Measurements from ENCODE around the gene SELENOI.
"Not testable (repeated sequence)": the region's sequence is repeated elsewhere in the genome, so short reads cannot be mapped to it uniquely, and the experiment has no call there.

The SELENOI gene, protein sequence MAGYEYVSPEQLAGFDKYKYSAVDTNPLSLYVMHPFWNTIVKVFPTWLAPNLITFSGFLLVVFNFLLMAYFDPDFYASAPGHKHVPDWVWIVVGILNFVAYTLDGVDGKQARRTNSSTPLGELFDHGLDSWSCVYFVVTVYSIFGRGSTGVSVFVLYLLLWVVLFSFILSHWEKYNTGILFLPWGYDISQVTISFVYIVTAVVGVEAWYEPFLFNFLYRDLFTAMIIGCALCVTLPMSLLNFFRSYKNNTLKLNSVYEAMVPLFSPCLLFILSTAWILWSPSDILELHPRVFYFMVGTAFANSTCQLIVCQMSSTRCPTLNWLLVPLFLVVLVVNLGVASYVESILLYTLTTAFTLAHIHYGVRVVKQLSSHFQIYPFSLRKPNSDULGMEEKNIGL

GRCh38 chr2:26345545-26346453 is at the start of gene SELENOI:
Gene SELENOI (plus strand): TSS chr2:26346143. CDS start chr2:26346233, 90 bp downstream.
- DNase-seq, result peak; percentile 98

GRCh38 chr2:26297061-26297460 is 48.9 kb upstream of the SELENOI start:
- no peak for DNase-seq

DNA sequence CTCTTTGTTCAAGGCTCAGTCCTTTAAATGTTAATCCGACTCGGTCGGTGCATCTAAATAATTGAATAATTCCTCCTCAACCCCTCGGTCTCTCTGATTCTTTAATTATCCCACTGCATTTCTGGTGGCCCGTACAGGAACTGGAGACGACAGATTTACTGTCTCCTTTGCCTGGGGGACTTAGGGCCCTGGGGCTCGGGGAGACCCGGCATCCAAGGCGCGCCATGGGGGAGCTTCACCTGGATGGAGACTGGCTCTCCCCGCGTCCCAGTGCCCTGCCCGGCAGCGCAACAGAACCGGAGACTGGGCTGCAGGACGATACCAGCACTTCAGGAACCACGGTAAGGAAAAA is 47.7 kb upstream of the SELENOI start:
- DNase-seq, result no peak

GRCh38 chr2:26298638-26299393 is 47.1 kb upstream of the SELENOI start:
- DNase-seq, result no peak

GRCh38 chr2:26299471-26300101 is 46.4 kb upstream of the SELENOI start:
- no peak for DNase-seq

GRCh38 chr2:26300234-26300925 is 45.6 kb upstream of the SELENOI start:
- no peak for DNase-seq

DNA sequence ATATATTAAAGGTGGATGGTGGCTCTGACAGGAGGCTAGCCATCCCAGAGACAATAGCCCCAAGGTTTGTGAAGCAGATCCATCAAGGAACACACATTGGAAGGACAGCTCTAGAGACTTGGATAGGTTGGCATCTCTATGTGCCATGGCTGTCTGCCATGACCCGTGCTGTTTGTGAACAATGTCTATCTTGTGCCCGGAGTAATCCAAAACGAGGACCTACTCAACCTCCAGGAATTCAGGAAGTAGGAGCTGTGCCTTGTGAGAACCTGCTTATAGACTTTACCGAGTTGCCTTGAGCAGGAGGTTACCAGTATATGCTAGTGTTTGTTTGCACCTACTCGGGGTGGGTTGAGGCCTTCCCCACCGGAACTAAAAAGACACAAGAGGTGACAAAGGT is 43.1 kb upstream of the SELENOI start:
- no peak for DNase-seq

- not testable (repeated sequence) for DNase-seq
Measured at GRCh38 chr2:26305094-26305493, 40.8 kb upstream of the SELENOI start.

DNA sequence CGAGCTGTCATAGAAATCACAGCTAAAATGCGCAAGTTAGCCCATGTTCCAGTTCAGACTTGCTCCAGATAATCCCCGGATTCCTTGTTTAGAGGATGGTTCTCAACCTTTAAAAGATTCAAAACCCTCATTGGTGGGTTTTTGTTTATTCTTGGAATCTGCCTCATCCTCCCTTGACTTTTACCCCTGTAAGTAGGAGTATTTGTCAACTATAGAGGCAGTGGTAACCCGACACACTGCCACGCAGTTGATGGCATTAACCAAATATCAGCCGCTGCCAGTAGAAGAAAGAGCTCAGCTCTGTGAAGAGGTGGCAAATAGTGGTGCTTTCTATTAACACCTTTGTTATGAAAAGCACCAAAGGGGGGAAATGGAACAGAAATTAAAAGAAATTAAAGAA is 40.4 kb upstream of the SELENOI start:
- DNase-seq, result peak; percentile 2

DNA sequence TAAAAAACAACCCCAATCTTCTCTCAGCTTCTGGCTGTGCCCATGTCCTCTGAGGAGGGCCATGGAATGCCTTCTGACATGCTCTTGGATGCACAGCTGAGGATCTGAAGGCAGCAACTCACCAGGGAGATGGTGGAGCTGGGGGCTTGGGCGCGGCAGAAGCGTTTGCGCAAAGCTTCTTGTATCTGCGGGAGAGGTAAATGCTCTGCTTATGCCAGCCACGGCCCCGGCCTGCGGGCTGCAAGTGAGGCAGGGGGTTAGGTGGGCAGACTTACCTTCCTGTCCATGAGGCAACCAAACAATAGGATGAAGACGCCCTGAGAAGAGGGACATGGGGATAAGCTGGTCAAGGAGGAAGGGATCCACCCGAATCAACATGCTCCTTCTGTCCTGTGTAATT is 36.0 kb upstream of the SELENOI start:
- no peak for DNase-seq

DNA sequence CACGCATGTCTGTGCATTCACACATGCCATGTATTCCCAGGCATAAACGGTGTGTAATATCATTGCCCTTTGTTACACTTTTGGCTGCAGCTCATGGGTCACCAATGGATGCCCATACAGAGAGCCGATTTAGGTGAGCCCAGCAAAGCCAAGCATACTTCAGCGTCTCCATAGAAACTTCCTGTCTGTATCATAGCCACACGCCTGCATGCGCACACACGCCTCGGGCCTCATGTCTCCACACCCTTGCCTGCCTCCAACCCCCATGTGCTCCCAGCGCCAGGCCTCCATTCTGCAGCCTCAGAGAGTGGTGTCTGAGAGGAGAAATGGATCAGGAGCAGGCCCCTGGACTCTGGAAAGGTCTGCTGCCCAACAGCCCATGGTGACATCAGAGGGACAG is 33.5 kb upstream of the SELENOI start:
- no peak for DNase-seq

DNA sequence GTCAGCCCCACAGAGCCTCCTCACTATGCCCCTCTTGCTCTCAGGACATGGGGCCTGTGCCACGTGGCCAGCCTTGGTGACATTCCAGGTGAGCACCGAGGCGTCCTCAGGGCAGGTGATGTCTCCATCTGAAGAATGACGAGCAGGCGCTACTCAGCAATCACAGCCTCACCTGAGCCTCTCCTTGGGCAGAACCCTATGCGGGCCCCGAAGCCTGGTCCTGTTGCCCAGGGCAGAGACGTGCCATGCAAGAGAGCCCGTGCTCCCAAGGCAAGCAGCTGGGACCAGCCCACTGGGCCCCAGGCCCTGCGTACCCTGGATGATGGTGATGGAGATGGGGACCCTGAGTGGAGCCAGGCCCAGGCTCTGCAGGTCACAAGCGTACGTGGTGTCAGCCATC is 32.5 kb upstream of the SELENOI start:
- no peak for DNase-seq

DNA sequence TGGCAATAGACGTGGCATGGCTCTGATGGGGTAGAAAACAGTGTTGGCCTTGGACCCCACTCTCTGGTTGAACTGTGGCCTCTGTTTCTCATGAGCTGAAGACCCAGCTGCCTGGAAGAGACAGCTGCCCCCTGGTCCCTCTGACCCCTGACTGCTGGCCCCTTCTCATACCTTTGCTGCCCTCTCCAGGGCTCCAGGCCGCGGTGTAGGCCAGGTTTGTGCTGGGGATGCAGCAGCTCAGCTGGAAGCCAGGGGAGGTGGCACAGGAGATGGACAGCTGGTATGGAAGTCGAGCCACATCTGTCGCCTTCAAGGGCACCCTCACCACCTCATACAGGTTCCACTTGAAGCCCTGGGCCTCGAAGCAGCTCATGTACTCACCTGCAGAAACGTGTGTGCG is 31.7 kb upstream of the SELENOI start:
- no peak for DNase-seq

- no peak for DNase-seq
Measured at GRCh38 chr2:26316041-26316440, 29.9 kb upstream of the SELENOI start.

- DNase-seq, result no peak
Measured at GRCh38 chr2:26316845-26317244, 29.1 kb upstream of the SELENOI start.

DNA sequence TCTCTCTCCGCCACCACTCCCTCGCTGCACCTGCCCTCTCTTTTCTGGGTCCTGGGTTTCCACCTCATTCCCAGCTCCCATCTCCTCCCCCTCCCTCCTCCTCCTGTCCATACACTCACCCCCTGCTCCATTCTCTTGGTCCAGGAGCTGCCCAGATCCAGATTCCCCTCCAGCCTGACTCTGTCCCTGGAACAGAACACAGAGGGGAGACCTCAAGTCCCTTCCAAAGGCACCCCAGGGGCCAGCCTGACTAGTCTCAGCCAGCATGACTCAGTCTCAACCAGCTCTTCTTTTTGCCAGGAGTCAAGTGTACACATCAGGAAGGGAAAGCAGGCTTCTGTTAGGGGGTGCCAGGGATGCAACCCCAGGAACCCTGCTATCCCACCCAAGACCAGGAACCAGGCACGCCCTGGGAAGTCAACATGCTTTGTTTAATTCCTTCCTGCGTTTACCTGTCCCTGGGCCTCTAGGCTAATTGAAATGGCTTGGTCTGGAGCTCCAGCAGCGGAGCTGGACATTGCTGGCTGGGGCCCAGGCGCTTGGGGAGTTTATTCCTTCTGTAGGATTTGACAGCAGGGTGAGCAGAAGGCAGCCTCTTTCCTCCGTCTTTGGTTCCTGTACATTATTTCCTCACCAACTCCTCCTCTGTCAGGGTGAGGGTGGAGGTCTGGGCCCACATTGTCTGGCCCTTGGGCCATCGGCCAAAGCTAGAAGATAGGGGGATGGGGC is 28.4 kb upstream of the SELENOI start:
- no peak for DNase-seq

DNA sequence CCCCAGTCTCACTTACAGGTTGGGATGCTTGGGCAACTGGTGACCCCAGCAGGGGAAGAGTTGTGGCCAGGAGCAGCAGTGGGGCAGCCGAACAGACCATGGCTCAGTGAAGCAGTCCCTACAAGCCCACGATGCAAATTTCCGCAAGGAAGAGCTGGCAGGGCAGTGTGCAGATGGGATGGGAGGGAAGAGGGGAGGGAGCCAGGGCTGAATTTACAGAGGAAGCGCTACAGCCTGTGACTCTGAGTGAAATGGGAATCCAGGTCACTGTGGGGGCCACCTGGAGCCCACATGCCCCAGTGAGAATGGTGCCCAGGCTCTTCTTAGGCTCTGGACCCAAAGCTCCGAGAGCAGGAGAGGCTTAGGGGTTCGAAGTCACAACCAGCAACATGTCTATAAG is 27.0 kb upstream of the SELENOI start:
- no peak for DNase-seq

- DNase-seq, result not testable (repeated sequence)
Measured at GRCh38 chr2:26324479-26324878, 21.5 kb upstream of the SELENOI start.

- DNase-seq, result no peak
Measured at GRCh38 chr2:26324903-26325302, 21.0 kb upstream of the SELENOI start.

DNA sequence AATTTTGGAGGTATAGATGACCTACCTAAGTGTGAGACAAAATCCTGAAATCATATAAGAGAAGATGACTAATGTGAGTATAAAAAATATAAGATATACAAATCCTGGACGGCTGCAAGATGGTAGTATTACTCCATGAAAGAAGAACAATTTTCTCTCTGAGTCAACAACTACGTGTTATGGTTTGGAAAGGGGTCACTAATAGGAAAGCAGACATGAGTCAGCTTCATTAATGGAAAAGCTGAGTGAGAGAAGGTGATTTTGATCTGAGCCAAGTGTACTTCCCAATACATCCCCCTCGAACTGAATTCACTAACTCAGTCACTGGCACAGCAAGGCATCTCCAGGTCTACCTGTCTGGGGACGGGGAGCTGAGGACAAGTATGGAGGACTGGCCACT is 20.1 kb upstream of the SELENOI start:
- DNase-seq, result no peak

DNA sequence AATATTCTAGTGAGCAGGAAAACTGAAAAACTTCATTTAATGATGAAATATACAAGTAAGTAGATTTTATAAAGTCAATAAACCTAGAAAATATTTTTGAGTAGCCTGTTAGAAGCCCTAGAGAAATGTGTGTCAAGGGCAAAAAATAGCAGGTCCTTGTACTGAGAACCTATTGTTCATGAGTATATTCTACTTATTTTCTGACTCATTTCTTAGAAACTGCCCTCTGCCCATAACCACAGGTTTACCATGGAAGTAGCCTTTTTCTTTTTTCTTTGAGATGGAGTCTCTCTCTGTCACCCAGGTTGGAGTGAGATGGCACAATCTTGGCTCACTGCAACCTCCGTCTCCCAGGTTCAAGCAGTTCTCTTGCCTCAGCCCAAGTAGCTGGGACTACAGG is 19.4 kb upstream of the SELENOI start:
- DNase-seq, result no peak
